ENCODE results near the gene TRIM24.

The TRIM24 gene

DNA sequence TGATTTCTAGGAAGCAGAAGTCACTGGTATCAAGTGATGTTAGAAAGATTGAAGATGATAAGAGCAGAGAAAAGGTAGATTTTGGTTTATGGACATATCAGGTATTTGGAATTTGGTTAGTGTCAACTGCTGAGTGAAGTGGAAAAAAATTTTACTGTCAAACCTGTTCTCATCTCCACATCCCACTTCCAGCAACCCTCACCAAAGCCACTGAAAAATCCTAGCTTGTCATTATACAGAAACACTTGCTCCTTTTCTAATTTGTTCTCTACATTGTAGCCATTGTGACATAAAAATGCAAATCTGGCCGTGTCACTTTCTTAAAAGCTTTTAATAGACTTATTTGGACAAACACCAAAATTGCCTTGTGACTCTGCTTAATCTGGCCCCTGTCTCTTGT lies 54.0 kb downstream of the TRIM24 start:
- Histone ChIP-seq H3K36me3 (ENCODE audit: insufficient read depth, low read length) (peaks cover 83% of the 10 kb centered on the region), H3K9me2 (replicated peaks; ENCODE audit: low read depth, low read length) (no peaks in the 10 kb centered on the region), H3K4me2 (ENCODE audit: low read depth, low read length, poor library complexity, severe bottlenecking) (no peak overlapping the region), H3K27me3 (ENCODE audit: insufficient read depth, low read length, poor library complexity, severe bottlenecking) (no peaks in the 10 kb centered on the region), H3K9ac (ENCODE audit: low read depth, low read length, poor library complexity, severe bottlenecking) (no peak overlapping the region), H3K9me3 (ENCODE audit: insufficient read depth, low read depth, low read length) (peaks cover 11% of the 10 kb centered on the region; the same call in 1 of the 2 replicates), H3K4me1 (ENCODE audit: insufficient read depth, low read length, poor library complexity, severe bottlenecking) (no peaks in the 10 kb centered on the region), H2AFZ (ENCODE audit: low read length) (no peak overlapping the region), H3K79me2 (ENCODE audit: insufficient read depth, low read length) (peaks cover 60% of the 10 kb centered on the region), H3F3A (ENCODE audit: low read depth) (no peaks in the 10 kb centered on the region), H4K20me1 (ENCODE audit: insufficient read depth, low read length, poor library complexity, severe bottlenecking) (peaks cover 15% of the 10 kb centered on the region), H3K4me3 (ENCODE audit: low read length, poor library complexity, severe bottlenecking) (no peak overlapping the region)
- TF ChIP-seq, protein P1, sequence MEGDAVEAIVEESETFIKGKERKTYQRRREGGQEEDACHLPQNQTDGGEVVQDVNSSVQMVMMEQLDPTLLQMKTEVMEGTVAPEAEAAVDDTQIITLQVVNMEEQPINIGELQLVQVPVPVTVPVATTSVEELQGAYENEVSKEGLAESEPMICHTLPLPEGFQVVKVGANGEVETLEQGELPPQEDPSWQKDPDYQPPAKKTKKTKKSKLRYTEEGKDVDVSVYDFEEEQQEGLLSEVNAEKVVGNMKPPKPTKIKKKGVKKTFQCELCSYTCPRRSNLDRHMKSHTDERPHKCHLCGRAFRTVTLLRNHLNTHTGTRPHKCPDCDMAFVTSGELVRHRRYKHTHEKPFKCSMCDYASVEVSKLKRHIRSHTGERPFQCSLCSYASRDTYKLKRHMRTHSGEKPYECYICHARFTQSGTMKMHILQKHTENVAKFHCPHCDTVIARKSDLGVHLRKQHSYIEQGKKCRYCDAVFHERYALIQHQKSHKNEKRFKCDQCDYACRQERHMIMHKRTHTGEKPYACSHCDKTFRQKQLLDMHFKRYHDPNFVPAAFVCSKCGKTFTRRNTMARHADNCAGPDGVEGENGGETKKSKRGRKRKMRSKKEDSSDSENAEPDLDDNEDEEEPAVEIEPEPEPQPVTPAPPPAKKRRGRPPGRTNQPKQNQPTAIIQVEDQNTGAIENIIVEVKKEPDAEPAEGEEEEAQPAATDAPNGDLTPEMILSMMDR (conservative IDR thresholded peaks at IDR 0.05; ENCODE audit: low read length): no peak
- no peak for TF ChIP-seq EZH2phosphoT487 (IDR thresholded peaks at IDR 0.05; ENCODE audit: borderline replicate concordance)

GRCh38 chr7:138515001-138515528 lies 55.0 kb downstream of the TRIM24 start:
- H3F3A ChIP-seq (ENCODE audit: low read depth): no peaks in the 10 kb centered on the region
- H3K79me2 ChIP-seq (ENCODE audit: insufficient read depth, low read length): peaks cover 55% of the 10 kb centered on the region
- H3K4me3 ChIP-seq (ENCODE audit: low read length, poor library complexity, severe bottlenecking): no peak overlapping the region
- no peak overlapping the region for H2AFZ ChIP-seq (ENCODE audit: low read length)
- no peak overlapping the region for H3K9ac ChIP-seq (ENCODE audit: low read depth, low read length, poor library complexity, severe bottlenecking)
- peaks cover 11% of the 10 kb centered on the region; the same call in 1 of the 2 replicates for H3K9me3 ChIP-seq (ENCODE audit: insufficient read depth, low read depth, low read length)
- no peak overlapping the region for H3K4me2 ChIP-seq (ENCODE audit: low read depth, low read length, poor library complexity, severe bottlenecking)
- no peaks in the 10 kb centered on the region for H3K4me1 ChIP-seq (ENCODE audit: insufficient read depth, low read length, poor library complexity, severe bottlenecking)
- H3K27me3 ChIP-seq (ENCODE audit: insufficient read depth, low read length, poor library complexity, severe bottlenecking): no peaks in the 10 kb centered on the region
- H4K20me1 ChIP-seq (ENCODE audit: insufficient read depth, low read length, poor library complexity, severe bottlenecking): peaks cover 15% of the 10 kb centered on the region
- H3K9me2 ChIP-seq (replicated peaks; ENCODE audit: low read depth, low read length): no peaks in the 10 kb centered on the region
- TF ChIP-seq, protein P1 (conservative IDR thresholded peaks at IDR 0.05; ENCODE audit: low read length): no peak
- no peak for TF ChIP-seq EZH2phosphoT487 (IDR thresholded peaks at IDR 0.05; ENCODE audit: borderline replicate concordance)
- peaks cover 90% of the 10 kb centered on the region for H3K36me3 ChIP-seq (ENCODE audit: insufficient read depth, low read length)

DNA sequence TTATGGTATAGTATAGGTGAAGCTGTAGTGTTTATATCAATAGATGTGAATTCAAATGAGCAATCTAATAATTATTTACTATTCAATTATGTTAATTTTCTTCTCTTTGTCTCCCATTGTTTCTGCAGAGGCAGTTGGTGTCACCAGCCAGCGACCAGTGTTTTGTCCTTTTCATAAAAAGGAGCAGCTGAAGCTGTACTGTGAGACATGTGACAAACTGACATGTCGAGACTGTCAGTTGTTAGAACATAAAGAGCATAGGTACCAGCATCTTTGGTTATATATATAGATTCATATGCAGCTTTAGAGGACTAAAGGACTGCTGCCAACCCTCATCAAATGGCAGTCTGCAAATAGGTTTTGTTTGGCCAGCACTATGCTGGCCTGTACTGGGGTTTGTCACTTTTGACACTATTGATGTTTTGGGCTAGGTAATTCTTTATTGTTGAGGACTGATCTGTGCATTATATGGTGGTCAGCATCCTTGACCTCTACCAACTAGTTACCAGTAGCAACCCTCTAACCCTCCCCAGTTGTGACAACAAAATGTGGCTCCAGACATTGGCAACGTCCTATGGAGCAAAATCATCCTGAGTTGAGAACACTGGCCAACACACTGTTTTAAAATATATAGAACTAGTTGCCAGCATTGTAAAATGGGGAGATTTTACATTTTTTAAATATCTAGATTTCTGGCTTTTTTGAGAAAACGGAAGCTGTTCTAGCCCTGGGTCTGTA lies 59.2 kb downstream of the TRIM24 start:
- no peaks in the 10 kb centered on the region for H3K4me1 ChIP-seq (ENCODE audit: insufficient read depth, low read length, poor library complexity, severe bottlenecking)
- TF ChIP-seq, protein P1 (conservative IDR thresholded peaks at IDR 0.05; ENCODE audit: low read length): no peak
- no peak for TF ChIP-seq EZH2phosphoT487 (IDR thresholded peaks at IDR 0.05; ENCODE audit: borderline replicate concordance)
- H3K9me3 ChIP-seq (ENCODE audit: insufficient read depth, low read depth, low read length): no peaks in the 10 kb centered on the region
- H3F3A ChIP-seq (ENCODE audit: low read depth): no peaks in the 10 kb centered on the region
- H3K4me2 ChIP-seq (ENCODE audit: low read depth, low read length, poor library complexity, severe bottlenecking): no peak overlapping the region
- no peak overlapping the region for H3K4me3 ChIP-seq (ENCODE audit: low read length, poor library complexity, severe bottlenecking)
- H4K20me1 ChIP-seq (ENCODE audit: insufficient read depth, low read length, poor library complexity, severe bottlenecking): peaks cover 4% of the 10 kb centered on the region
- no peaks in the 10 kb centered on the region for H3K27me3 ChIP-seq (ENCODE audit: insufficient read depth, low read length, poor library complexity, severe bottlenecking)
- no peak overlapping the region for H3K9ac ChIP-seq (ENCODE audit: low read depth, low read length, poor library complexity, severe bottlenecking)
- no peak overlapping the region for H2AFZ ChIP-seq (ENCODE audit: low read length)
- peaks cover 16% of the 10 kb centered on the region for H3K79me2 ChIP-seq (ENCODE audit: insufficient read depth, low read length)
- H3K9me2 ChIP-seq (replicated peaks; ENCODE audit: low read depth, low read length): no peaks in the 10 kb centered on the region
- peaks cover 83% of the 10 kb centered on the region for H3K36me3 ChIP-seq (ENCODE audit: insufficient read depth, low read length)
